Fibroblast of lung (primary cell): ENCODE data around the gene COG4. TPM values are rescaled to one million over a fixed set of nuclear protein-coding genes. Genes with fewer than 3 reads are reported as not detected.

Experiments used
- DNase-seq, 2 donors: peaks; one replicate each; pipeline versions ENCODE4 v3.0.0 to v3.0.0-alpha.2; 2010; ENCODE audit warnings: low read depth in 2 of 2
- H2AFZ ChIP-seq: 2 replicates; pipeline ENCODE4 v1.5.1; 2012; ENCODE audit warnings: low read length, control low read depth, inconsistent platforms
- H3K27ac ChIP-seq: 2 replicates; pipeline ENCODE4 v1.5.1; 2011; ENCODE audit warnings: low read length, control low read depth; ENCODE audit not compliant: insufficient read depth
- H3K27me3 ChIP-seq: 2 replicates; pipeline ENCODE4 v1.5.1; 2011; ENCODE audit warnings: mild to moderate bottlenecking, low read length; ENCODE audit not compliant: control insufficient read depth, insufficient read depth
- H3K36me3 ChIP-seq: 2 replicates; pipeline ENCODE4 v1.5.1; 2011; ENCODE audit warnings: low read length; ENCODE audit not compliant: control insufficient read depth, insufficient read depth
- H3K4me1 ChIP-seq: 2 replicates; pipeline ENCODE4 v1.5.1; 2011; ENCODE audit warnings: low read length; ENCODE audit not compliant: control insufficient read depth, insufficient read depth; ENCODE audit errors: extremely low read depth
- H3K4me2 ChIP-seq: 2 replicates; pipeline ENCODE4 v1.5.1; 2011; ENCODE audit warnings: low read length, control low read depth; ENCODE audit not compliant: insufficient read depth; ENCODE audit errors: extremely low read depth
- H3K4me3 ChIP-seq, 4 experiments: fragments of 200-600 bp in 1 of 4; sonication (generic) in 1 of 4; replicated peaks in 1 of 4; 2 replicates each; pipeline ENCODE4 v1.5.1; 2011 to 2016; ENCODE audit warnings: low read length in 4 of 4, low read depth in 3 of 4, mild to moderate bottlenecking in 3 of 4, control low read depth in 2 of 4, inconsistent platforms in 1 of 4, mixed read lengths in 1 of 4; ENCODE audit not compliant: insufficient read depth in 1 of 4; ENCODE audit errors: control extremely low read depth in 1 of 4
- H3K79me2 ChIP-seq: 2 replicates; pipeline ENCODE4 v1.5.1; 2012; ENCODE audit warnings: mild to moderate bottlenecking, low read length, inconsistent platforms; ENCODE audit not compliant: control insufficient read depth, insufficient read depth
- H3K9ac ChIP-seq: 2 replicates; pipeline ENCODE4 v1.5.1; 2011; ENCODE audit warnings: mild to moderate bottlenecking, low read length, control low read depth; ENCODE audit not compliant: insufficient read depth
- H3K9me3 ChIP-seq: 2 replicates; pipeline ENCODE4 v1.5.1; 2012; ENCODE audit warnings: low read depth, low read length; ENCODE audit not compliant: control insufficient read depth, insufficient read depth
- H4K20me1 ChIP-seq: 2 replicates; pipeline ENCODE4 v1.5.1; 2011; ENCODE audit warnings: low read length; ENCODE audit not compliant: control insufficient read depth, insufficient read depth; ENCODE audit errors: extremely low read depth
- CTCF ChIP-seq, 2 donors: IDR thresholded peaks in 1 of 2; conservative IDR thresholded peaks in 1 of 2; 1 replicate in 1 of 2; 2 replicates in 1 of 2; pipeline ENCODE4 v1.5.1; 2011 to 2012; ENCODE audit warnings: low read length in 2 of 2, control low read depth in 1 of 2, inconsistent platforms in 1 of 2, low read depth in 1 of 2, mild to moderate bottlenecking in 1 of 2
- EZH2 ChIP-seq: IDR thresholded peaks from 2 replicates; pipeline ENCODE4 v1.5.1; 2012; ENCODE audit warnings: low read length, control low read depth, mild to moderate bottlenecking; ENCODE audit errors: missing control alignments
- polyA plus RNA-seq, 2 donors: library from polyadenylated mRNA; depleted of rRNA in 1 of 2; stranded (reverse) in 1 of 2; unstranded in 1 of 2; fragments of >200 nt; gene quantifications; 2 replicates each; pipeline ENCODE4 v1.2.1, GENCODE V29; 2011 to 2012; ENCODE audit warnings: missing spikeins in 1 of 2
- total RNA-seq: library from RNA; depleted of rRNA; stranded (reverse); fragments of >200 nt; gene quantifications from 2 replicates; pipeline ENCODE4 v1.2.1, GENCODE V29; 2014

The COG4 gene
- total and polyA plus RNA-seq, 2 donors (not counting 1 experiment from before 2014, with no cell fraction given), result 36.2 to 117 TPM

GRCh38 chr16:70467113-70467512 is 56.2 kb downstream of the COG4 start:
- TF ChIP-seq EZH2, result no peak
- TF ChIP-seq CTCF (conservative IDR thresholded peaks at IDR 0.05 in 1 of 2, IDR thresholded peaks at IDR 0.05 in 1 of 2; ENCODE audit: low read depth in 1 of 2, low read length in 2 of 2), result no peak
- DNase-seq, result no peak
- Histone ChIP-seq H2AFZ (no peak overlapping the region), H3K9me3 (no peaks in the 10 kb centered on the region), H3K27ac (no peak overlapping the region), H3K4me3 (no peak overlapping the region), H3K9ac (no peak overlapping the region), H3K79me2 (no peaks in the 10 kb centered on the region), H4K20me1 (no peaks in the 10 kb centered on the region), H3K4me2 (no peak overlapping the region), H3K4me1 (no peaks in the 10 kb centered on the region), H3K36me3 (peaks cover 3% of the 10 kb centered on the region), H3K27me3 (no peaks in the 10 kb centered on the region)

GRCh38 chr16:70466805-70467076 is 56.6 kb downstream of the COG4 start:
- no peaks in the 10 kb centered on the region for H4K20me1 ChIP-seq
- no peak overlapping the region for H3K27ac ChIP-seq
- DNase-seq, result no peak
- H3K9me3 ChIP-seq, result no peaks in the 10 kb centered on the region
- H3K4me2 ChIP-seq, result no peak overlapping the region
- no peak overlapping the region for H3K9ac ChIP-seq
- peaks cover 3% of the 10 kb centered on the region for H3K36me3 ChIP-seq
- H3K4me3 ChIP-seq, result no peak overlapping the region
- no peaks in the 10 kb centered on the region for H3K27me3 ChIP-seq
- no peaks in the 10 kb centered on the region for H3K79me2 ChIP-seq
- H2AFZ ChIP-seq, result no peak overlapping the region
- H3K4me1 ChIP-seq, result no peaks in the 10 kb centered on the region
- TF ChIP-seq EZH2 (no peak), CTCF (conservative IDR thresholded peaks at IDR 0.05 in 1 of 2, IDR thresholded peaks at IDR 0.05 in 1 of 2; ENCODE audit: low read depth in 1 of 2, low read length in 2 of 2) (no peak)

- DNase-seq, result no peak
- no peaks in the 10 kb centered on the region for H3K79me2 ChIP-seq
- no peak for TF ChIP-seq EZH2
- no peak for TF ChIP-seq CTCF (conservative IDR thresholded peaks at IDR 0.05 in 1 of 2, IDR thresholded peaks at IDR 0.05 in 1 of 2; ENCODE audit: low read depth in 1 of 2, low read length in 2 of 2)
- no peak overlapping the region for H3K4me2 ChIP-seq
- no peak overlapping the region for H3K9ac ChIP-seq
- H3K4me1 ChIP-seq, result no peaks in the 10 kb centered on the region
- H3K27me3 ChIP-seq, result no peaks in the 10 kb centered on the region
- no peaks in the 10 kb centered on the region for H4K20me1 ChIP-seq
- no peak overlapping the region for H3K4me3 ChIP-seq
- H3K9me3 ChIP-seq, result no peaks in the 10 kb centered on the region
- peaks cover 3% of the 10 kb centered on the region for H3K36me3 ChIP-seq
- H2AFZ ChIP-seq, result no peak overlapping the region
- no peak overlapping the region for H3K27ac ChIP-seq
These were observed 57.2 kb downstream of the COG4 start for GRCh38 chr16:70465999-70466804.
